K562 (cell line): ENCODE results near the gene SAMD13.

ENCODE experiments used
- ADNP ChIP-seq: fragments of 200-800 bp; sonication (Bioruptor generic); IDR thresholded peaks from 2 replicates; pipeline ENCODE4 v1.6.1; 2016; ENCODE audit warnings: missing genetic modification characterization, missing compliant biosample characterization
- ARID2 ChIP-seq: fragments of 450-650 bp; IDR thresholded peaks from 2 replicates; pipeline ENCODE4 v1.6.1; 2017; ENCODE audit warnings: antibody characterized with exemption, mild to moderate bottlenecking
- ARNT ChIP-seq, 2 experiments: fragments of 450-650 bp; IDR thresholded peaks; 2 replicates each; pipeline ENCODE4 v1.6.1; 2016; ENCODE audit warnings: mild to moderate bottlenecking in 1 of 2
- CREB1 ChIP-seq, 2 experiments: sonication (generic) in 1 of 2; formaldehyde crosslinking in 1 of 2; IDR thresholded peaks; 2 replicates each; pipeline versions ENCODE4 v1.6.1 to v1.8.0; 2012 to 2022; ENCODE audit warnings: inconsistent platforms in 1 of 2, mild to moderate bottlenecking in 1 of 2, missing genetic modification reagents in 1 of 2, moderate library complexity in 1 of 2
- EZH2 ChIP-seq: IDR thresholded peaks from 2 replicates; pipeline ENCODE4 v1.6.1; 2012; ENCODE audit warnings: low read depth, mild to moderate bottlenecking, inconsistent platforms, low read length, borderline replicate concordance
- HMG20B ChIP-seq: fragments of 250-450 bp; sonication (Bioruptor Pico); IDR thresholded peaks from 2 replicates; pipeline ENCODE4 v1.5.0; 2021; ENCODE audit warnings: mild to moderate bottlenecking
- JUND ChIP-seq, 2 experiments: IDR thresholded peaks; 2 replicates in 1 of 2; 3 replicates in 1 of 2; pipeline ENCODE4 v1.6.1; 2011; ENCODE audit warnings: borderline replicate concordance in 2 of 2, low read depth in 2 of 2, low read length in 2 of 2, improper control_type of control experiment in 1 of 2, missing biosample characterization in 1 of 2, missing genetic modification characterization in 1 of 2, missing genetic modification reagents in 1 of 2
- MXI1 ChIP-seq: IDR thresholded peaks from 2 replicates; pipeline ENCODE4 v1.6.1; 2011; ENCODE audit warnings: low read depth, mild to moderate bottlenecking, improper control_type of control experiment, low read length
- POLR2A ChIP-seq: fragments of 450-650 bp; conservative IDR thresholded peaks from 2 replicates; pipeline ENCODE4 v1.6.1; 2016
- SREBF2 ChIP-seq: sonication (generic); formaldehyde crosslinking; IDR thresholded peaks from 2 replicates; pipeline ENCODE4 v1.4.0; 2020; ENCODE audit warnings: mild to moderate bottlenecking, missing genetic modification reagents
- TAF7 ChIP-seq: fragments of 450-650 bp; IDR thresholded peaks from 2 replicates; pipeline ENCODE4 v1.6.1; 2016; ENCODE audit warnings: missing genetic modification characterization, missing compliant biosample characterization
- ZNF140 ChIP-seq: fragments of 250-450 bp; sonication (Bioruptor Pico); IDR thresholded peaks from 2 replicates; pipeline ENCODE4 v1.8.0; 2021; ENCODE audit warnings: moderate library complexity, mild to moderate bottlenecking, inconsistent platforms
- ZNF76 ChIP-seq: fragments of 250-450 bp; sonication (Bioruptor Pico); IDR thresholded peaks from 2 replicates; pipeline ENCODE4 v1.4.0; 2020; ENCODE audit warnings: mild to moderate bottlenecking, moderate library complexity, borderline replicate concordance
- TF ChIP-seq, protein P1 (sequence below): IDR thresholded peaks from 3 replicates; pipeline ENCODE4 v1.6.1; 2011; ENCODE audit warnings: borderline replicate concordance, mild to moderate bottlenecking; ENCODE audit not compliant: insufficient read length, insufficient read depth

- TF ChIP-seq HMG20B (CRISPR knock-in tag) (no peak), ADNP (tag) (no peak), ARNT (IDR thresholded peaks at IDR 0.05) (no peak), MXI1 (no peak), ZNF140 (CRISPR knock-in tag) (no peak), ARID2 (no peak), TAF7 (no peak), ZNF76 (CRISPR knock-in tag) (no peak), JUND (IDR thresholded peaks at IDR 0.05; ENCODE audit: borderline replicate concordance, low read depth, low read length) (no peak), JUND (tag; IDR thresholded peaks at IDR 0.05; ENCODE audit: borderline replicate concordance, low read depth, low read length) (no peak), SREBF2 (CRISPR knock-in tag) (no peak), CREB1 (IDR thresholded peaks at IDR 0.05) (no peak), CREB1 (CRISPR knock-in tag; IDR thresholded peaks at IDR 0.05) (no peak), POLR2A (no peak), EZH2 (no peak)
- TF ChIP-seq, protein P1, sequence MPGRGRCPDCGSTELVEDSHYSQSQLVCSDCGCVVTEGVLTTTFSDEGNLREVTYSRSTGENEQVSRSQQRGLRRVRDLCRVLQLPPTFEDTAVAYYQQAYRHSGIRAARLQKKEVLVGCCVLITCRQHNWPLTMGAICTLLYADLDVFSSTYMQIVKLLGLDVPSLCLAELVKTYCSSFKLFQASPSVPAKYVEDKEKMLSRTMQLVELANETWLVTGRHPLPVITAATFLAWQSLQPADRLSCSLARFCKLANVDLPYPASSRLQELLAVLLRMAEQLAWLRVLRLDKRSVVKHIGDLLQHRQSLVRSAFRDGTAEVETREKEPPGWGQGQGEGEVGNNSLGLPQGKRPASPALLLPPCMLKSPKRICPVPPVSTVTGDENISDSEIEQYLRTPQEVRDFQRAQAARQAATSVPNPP: no peak
Observed at GRCh38 chr1:84282780-84283333, 18.7 kb upstream of the SAMD13 start.
